AG04450 (cell line): ENCODE measurements around the gene SLC6A6. TPM values are rescaled to one million over a fixed set of nuclear protein-coding genes. Genes with fewer than 3 reads are reported as not detected.
"Not testable (repeated sequence)": the region's sequence is repeated elsewhere in the genome, so short reads cannot be mapped to it uniquely, and the experiment has no call there.

ENCODE experiments used
- CTCF ChIA-PET: fragments of 300-600, 350-600 bp; formaldehyde crosslinking; extraction: SDS; loops from one replicate; lab custom pipeline; 2022; ENCODE audit warnings: antibody characterized with exemption, inconsistent platforms; lab: Charles Lee
- POLR2A ChIA-PET: fragments of 350-600 bp; formaldehyde crosslinking; extraction: SDS; loops from one replicate; lab custom pipeline; 2021; ENCODE audit warnings: antibody characterized with exemption, inconsistent platforms; lab: Yijun Ruan, JAX
- DNase-seq: peaks from one replicate; pipeline ENCODE4 v3.0.0-alpha.2; 2011; ENCODE audit warnings: low read depth, low spot score
- H3K27ac ChIP-seq: one replicate; pipeline ENCODE4 v1.5.1; 2012; ENCODE audit warnings: low read depth, low read length, control low read depth
- H3K27me3 ChIP-seq: one replicate; pipeline ENCODE4 v1.6.0; 2012; ENCODE audit warnings: low read length; ENCODE audit not compliant: control insufficient read depth, insufficient read depth
- H3K4me3 ChIP-seq: 2 replicates; pipeline ENCODE4 v1.5.1; 2011; ENCODE audit warnings: mild to moderate bottlenecking, low read depth, low read length, control low read depth
- H3K9me3 ChIP-seq: 2 replicates; pipeline ENCODE4 v1.5.1; 2012; ENCODE audit warnings: low read length; ENCODE audit not compliant: control insufficient read depth, insufficient read depth
- CTCF ChIP-seq: IDR thresholded peaks from 2 replicates; pipeline ENCODE4 v1.5.1; 2011; ENCODE audit warnings: low read depth, low read length, control low read depth, inconsistent platforms
- polyA plus RNA-seq: library from polyadenylated mRNA; depleted of rRNA; stranded (reverse); fragments of >200 nt; gene quantifications from 2 replicates; pipeline ENCODE4 v1.2.3, GENCODE V29; 2011

Gene SLC6A6
- polyA plus RNA-seq, 1 experiment, result 30.8 TPM

DNA sequence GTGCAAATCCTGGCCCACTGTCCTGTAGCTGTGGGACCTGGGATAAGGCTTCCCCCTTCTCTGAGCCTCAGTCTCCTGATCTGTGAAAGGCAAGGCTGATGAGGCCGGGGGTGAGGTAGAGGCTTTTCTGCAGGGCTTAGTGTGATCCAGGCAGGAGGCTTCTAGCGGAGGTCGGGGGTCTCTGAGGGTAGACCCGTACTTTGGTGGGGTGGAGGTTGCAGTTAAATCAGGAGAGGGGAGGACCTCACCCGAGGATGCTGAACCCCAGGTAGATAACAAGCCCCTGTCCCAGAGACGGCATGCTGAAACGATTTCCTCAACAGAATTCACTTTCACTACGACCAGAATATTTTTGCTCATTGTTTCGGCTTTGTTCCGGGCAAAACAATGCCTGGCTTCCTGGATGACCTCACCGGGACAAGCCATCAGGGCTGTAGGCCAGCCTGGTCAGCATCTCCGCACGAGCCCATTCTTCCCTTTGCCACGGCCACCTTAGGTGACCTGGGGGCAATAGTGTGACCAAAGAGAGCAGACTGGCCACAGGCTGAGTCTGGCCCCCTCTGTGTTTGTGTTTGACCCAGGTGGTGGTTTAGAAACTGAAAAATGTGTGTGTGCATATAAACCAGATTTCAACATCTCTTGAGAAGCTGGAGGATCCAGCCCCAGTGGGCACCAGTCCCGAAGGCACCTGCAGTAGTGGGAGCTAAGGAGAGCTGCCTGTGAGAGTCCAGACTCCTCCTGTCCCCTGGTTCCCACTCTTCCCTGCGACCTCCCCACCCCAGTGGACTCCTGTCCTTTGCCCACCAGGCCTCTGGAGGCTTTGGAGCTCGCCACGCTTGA lies 33.0 kb downstream of the SLC6A6 start:
- DNase-seq, result no peak
- POLR2A ChIA-PET, result no interaction called here
- Histone ChIP-seq H3K27ac (no peak overlapping the region), H3K27me3 (no peaks in the 10 kb centered on the region), H3K4me3 (no peak overlapping the region), H3K9me3 (no peaks in the 10 kb centered on the region)
- CTCF ChIA-PET, result interaction anchor here (0.6 to 1.2 kb wide), 2 partner anchors 17 to 33 kb away, joined by 3 to 4 read pairs; no protein-coding TSS in a partner anchor
- TF ChIP-seq CTCF, result no peak

- Histone ChIP-seq H3K27me3 (no peaks in the 10 kb centered on the region), H3K9me3 (no peaks in the 10 kb centered on the region), H3K4me3 (no peak overlapping the region), H3K27ac (no peak overlapping the region)
- TF ChIP-seq CTCF, result no peak
- POLR2A ChIA-PET, result interaction anchor here (0.9 kb wide), 1 partner anchor 16 kb away, joined by 3 read pairs; no protein-coding TSS in a partner anchor
- no peak for DNase-seq
- CTCF ChIA-PET, result interaction anchor here (1.2 to 3.4 kb wide), 2 partner anchors 175 to 234 kb away, joined by 5 to 17 read pairs; no protein-coding TSS in a partner anchor
Observed at GRCh38 chr3:14436954-14437281, 34.5 kb downstream of the SLC6A6 start.

GRCh38 chr3:14437705-14438104 lies 35.3 kb downstream of the SLC6A6 start:
- CTCF ChIA-PET, result interaction anchor here (0.8 to 3.4 kb wide), 2 partner anchors 171 to 234 kb away, joined by 3 to 17 read pairs; no protein-coding TSS in a partner anchor

DNA sequence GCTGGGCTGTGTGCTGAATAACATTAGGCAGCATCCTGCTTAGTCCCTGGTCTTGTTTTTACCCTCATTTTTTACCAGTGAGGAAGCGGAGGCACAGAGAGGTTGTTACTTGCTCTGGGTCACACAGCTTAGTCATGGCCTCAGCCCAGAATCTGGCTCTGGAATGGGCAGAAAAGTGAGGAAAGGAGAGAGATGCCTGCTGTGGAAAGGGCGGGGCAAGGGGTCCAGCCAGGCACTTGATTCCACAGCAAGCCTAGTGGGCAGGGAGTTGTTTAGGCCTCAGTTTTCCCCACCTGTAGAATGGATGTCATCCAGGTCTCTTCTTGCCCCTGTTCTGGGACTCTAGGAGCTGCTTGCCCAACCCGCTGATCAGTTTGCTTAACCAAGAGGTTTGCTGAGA lies 35.9 kb downstream of the SLC6A6 start:
- H3K27ac ChIP-seq, result no peak overlapping the region
- CTCF ChIA-PET, result interaction anchor here (0.8 to 3.4 kb wide), 2 partner anchors 171 to 235 kb away, joined by 3 to 17 read pairs; no protein-coding TSS in a partner anchor

More at GRCh38 chr3:14437705-14438104, 35.3 kb downstream of the SLC6A6 start:
- DNase-seq, H3K9me3 ChIP-seq, H3K4me3 ChIP-seq, H3K27me3 ChIP-seq, H3K27ac ChIP-seq: not testable (repeated sequence)
- POLR2A ChIA-PET, result interaction anchor here (0.9 kb wide), 1 partner anchor 15 kb away, joined by 3 read pairs; no protein-coding TSS in a partner anchor

GRCh38 chr3:14438929-14439328 lies 36.5 kb downstream of the SLC6A6 start:
- Histone ChIP-seq H3K4me3 (no peak overlapping the region), H3K9me3 (no peaks in the 10 kb centered on the region), H3K27ac (no peak overlapping the region), H3K27me3 (no peaks in the 10 kb centered on the region)
- TF ChIP-seq CTCF, result no peak
- DNase-seq, result no peak
- CTCF ChIA-PET, result interaction anchor here (1.0 to 3.4 kb wide), 2 partner anchors 13 to 236 kb away, joined by 3 to 17 read pairs; no protein-coding TSS in a partner anchor
- POLR2A ChIA-PET, result interaction anchor here (0.7 to 1.3 kb wide), 2 partner anchors 14 to 260 kb away, joined by 3 to 4 read pairs; partner anchors contain the start of genes LSM3 and XPC

More for the DNA sequence above, 35.9 kb downstream of the SLC6A6 start:
- no peak for TF ChIP-seq CTCF
- no peaks in the 10 kb centered on the region for H3K27me3 ChIP-seq
- no peaks in the 10 kb centered on the region for H3K9me3 ChIP-seq
- DNase-seq, result no peak
- no peak overlapping the region for H3K4me3 ChIP-seq
- POLR2A ChIA-PET, result interaction anchor here (0.5 kb wide), 1 partner anchor 510 kb away, joined by 5 read pairs; no protein-coding TSS in a partner anchor
